Smooth muscle cell of the brain vasculature (primary cell): ENCODE measurements around the gene HOXC10.

ENCODE experiments used
- DNase-seq: peaks from one replicate; pipeline ENCODE4 v3.0.0-alpha.2; 2012; ENCODE audit warnings: low read depth, low spot score

Gene HOXC10

GRCh38 chr12:53991077-53991460 lies 6.1 kb downstream of the HOXC10 start:
- DNase-seq, result no peak

- DNase-seq, result no peak
Observed at GRCh38 chr12:53992377-53992889, 7.5 kb downstream of the HOXC10 start.

DNA sequence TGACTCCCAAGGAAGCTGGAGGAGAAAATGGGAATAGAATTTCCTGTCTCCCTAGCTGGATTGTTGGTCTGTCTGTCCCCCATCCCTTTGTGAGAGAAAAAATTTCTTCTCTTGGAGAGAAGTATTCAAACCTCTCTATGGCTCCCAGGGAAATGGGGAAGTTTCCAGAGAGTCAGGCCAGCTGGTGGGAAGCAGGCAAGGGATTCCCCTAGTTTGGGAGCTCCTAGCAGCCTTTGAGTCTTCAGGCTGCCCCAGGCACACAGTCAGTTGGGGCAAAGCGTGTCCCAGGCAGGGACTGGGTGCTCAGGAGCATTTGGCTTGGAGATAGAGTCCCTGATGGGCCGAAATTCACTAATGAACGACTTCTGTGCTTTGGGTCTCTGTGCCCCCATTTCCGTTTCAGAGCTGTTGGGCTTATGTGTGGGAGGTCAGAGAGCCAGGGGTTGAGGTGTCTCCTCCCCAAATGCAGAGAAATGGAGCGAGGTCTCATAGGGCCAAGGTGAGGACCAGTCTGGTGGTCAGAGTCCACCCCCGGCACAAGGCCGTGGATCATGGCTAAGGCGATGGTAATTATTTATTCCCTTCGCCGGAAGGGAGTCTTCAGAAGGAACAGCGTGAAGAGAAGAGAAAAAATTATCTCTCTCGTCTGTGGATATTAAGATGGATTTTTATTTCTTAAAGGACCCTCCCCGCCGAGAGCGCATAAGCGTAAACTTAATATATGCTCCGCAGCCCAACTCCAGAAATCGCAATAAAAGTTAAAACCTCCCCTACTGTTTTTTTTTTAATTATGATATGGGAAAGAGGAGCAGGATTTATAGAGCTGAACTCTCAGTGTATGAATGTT lies 8.4 kb downstream of the HOXC10 start:
- no peak for DNase-seq

GRCh38 chr12:53994009-53994263 lies 9.0 kb downstream of the HOXC10 start:
- DNase-seq, result no peak

- DNase-seq, result no peak
Observed at GRCh38 chr12:53994264-53995001, 9.5 kb downstream of the HOXC10 start.

- no peak for DNase-seq
Observed at GRCh38 chr12:53995002-53995377, 10.0 kb downstream of the HOXC10 start.

DNA sequence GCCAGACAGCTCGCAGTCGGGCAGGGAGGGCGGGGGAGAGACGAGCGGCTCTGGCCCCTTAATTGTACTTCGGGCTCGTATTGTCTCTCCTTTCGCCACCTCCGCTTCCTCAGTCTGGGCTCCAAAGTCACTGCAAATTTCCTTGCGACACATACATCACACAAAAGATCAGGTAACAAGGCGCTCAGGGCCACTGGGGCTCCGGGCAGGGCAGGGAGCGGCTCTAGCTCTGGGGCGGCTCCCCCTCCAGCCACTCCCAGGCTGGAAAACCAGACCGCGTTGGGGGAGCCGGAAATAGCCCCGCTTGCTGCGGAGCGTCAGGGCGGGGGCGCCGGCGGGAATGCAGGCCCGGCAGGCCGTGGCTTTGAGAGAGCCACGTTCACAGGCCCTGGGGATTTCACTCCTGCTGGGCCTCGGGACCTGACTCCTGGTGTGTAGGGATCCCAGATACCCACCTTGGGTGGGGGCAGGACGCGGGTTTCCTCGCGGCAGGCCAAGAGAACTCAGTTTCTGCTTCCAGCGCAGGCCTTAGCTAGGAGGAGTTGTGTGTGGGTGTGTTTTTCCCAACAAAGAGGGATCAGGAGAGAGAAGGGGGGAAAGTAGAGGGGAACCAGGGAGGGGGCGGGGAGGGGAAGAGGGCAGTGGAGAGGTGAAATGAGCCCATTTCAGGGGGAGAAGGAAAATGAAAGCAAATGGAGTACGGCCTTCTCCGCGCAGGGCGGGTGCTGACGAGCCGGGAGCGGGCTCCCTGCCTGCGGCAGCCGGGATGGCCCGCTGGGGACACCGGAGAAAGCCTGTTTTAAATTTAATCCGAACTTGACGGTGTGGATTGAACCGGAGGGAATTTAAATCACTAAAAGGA lies 10.7 kb downstream of the HOXC10 start:
- DNase-seq, result no peak

DNA sequence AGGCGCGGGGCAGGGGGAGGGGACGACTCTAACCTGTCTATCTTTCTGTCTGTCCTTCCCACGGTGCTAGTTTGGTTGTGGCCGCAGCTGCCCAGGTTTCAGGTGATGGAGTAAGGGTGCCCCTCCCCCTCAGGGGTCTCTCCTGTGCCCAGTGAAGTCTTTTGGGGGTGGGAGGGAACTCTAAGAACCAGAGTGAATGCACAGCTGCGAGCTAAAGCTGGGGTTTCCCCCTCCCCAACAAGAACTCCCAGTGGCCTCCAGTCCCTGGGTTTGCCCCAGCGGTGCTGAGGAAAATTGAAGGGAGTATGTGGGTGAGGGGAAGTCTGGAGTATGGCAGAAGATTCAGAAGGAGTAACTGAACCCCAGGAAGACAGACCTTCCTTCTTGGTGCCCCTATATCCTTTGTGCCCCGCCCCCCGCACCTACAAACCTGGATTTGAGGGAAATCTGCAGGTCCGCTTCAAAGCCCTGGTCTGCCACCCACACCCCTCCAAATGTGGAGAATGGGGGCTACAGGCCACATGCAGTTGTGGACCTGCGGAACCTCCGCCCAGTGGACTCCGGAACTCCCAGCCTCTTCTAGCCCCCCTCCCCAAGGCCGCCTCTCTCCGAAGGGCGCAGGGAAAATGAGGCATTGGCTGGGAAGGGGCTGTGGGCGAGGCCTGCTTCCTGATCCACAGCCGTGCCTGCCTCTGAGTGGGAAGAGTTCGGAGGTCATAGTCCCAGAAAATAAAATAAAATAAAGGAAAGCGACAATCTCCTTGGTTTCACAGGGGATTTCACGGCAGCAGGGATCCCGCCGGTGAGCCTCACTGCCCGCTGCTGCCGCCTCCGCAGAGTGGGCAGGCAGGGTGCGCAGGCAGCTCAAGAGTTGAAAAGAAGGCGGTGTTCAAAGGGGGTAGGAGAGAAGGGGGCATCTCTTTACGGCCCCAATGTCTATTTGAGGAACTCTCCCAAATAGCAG lies 11.6 kb downstream of the HOXC10 start:
- no peak for DNase-seq

GRCh38 chr12:53997204-53998109 lies 12.5 kb downstream of the HOXC10 start:
- no peak for DNase-seq

GRCh38 chr12:53998110-53998899 lies 13.4 kb downstream of the HOXC10 start:
- DNase-seq, result no peak

DNA sequence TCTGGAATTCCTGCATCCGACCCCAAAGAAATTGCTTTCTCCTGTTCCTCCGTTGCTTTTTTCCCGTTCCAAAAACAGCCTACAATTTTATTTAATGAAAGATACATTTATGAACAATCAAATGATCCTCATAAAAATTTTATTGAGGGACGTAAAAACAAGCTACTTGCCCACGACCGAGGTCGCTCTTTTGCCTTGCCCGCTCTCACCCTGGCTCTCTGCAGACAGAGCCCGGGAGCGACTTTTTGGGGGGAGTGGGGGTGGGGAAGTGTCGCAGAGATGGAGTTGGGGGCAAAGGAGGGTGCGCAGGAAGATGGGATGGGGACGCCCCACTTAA lies 13.9 kb downstream of the HOXC10 start:
- no peak for DNase-seq

- no peak for DNase-seq
Observed at GRCh38 chr12:53999559-54000115, 14.7 kb downstream of the HOXC10 start.

DNA sequence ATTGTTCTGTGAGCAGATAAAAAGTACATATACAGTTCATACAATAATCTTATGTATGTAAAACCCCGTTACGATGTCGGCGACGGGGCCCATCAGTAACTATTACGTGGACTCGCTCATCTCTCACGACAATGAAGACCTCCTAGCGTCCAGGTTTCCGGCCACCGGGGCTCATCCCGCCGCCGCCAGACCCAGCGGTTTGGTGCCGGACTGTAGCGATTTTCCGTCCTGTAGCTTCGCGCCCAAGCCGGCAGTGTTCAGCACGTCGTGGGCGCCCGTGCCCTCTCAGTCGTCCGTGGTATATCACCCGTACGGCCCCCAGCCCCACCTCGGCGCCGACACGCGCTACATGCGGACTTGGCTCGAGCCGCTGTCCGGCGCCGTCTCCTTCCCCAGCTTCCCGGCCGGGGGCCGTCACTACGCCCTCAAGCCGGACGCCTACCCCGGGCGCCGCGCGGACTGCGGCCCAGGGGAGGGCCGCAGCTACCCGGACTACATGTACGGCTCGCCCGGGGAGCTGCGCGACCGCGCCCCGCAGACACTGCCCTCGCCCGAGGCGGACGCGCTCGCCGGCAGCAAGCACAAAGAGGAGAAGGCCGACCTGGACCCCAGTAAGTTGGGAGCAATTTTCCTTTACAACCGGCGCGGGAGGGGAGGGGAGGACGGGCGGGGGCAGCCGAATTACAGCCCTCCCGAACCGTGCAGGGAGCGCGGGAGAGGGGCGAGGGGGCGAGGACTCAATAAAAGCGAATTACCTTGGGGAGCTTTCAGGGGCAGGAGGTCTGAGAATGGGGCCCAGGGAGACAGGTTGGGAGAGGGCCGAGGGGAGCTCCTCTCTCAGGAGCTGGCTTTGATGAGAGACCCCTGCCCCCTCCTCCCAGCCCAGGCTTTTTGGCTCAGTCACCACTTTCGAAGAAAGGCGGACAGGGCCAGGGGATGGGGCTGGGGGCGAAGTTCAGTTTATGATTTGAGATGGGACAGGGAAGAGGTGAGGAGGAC lies 15.5 kb downstream of the HOXC10 start, which contains the start of gene HOXC9:
Gene HOXC9, plus strand, starts transcription at position 46 of the 999 bp plus-strand sequence. Its CDS starts 28 bp downstream, at position 74.
- no peak for DNase-seq

GRCh38 chr12:54001283-54002187 lies 16.6 kb downstream of the HOXC10 start:
- no peak for DNase-seq

GRCh38 chr12:54002278-54002914 lies 17.4 kb downstream of the HOXC10 start:
- DNase-seq, result no peak

GRCh38 chr12:54002915-54003389 lies 18.0 kb downstream of the HOXC10 start:
- DNase-seq, result no peak
